Panc1 (cell line): Measurements from ENCODE around the gene GOLGA3. TPM values are rescaled to one million over a fixed set of nuclear protein-coding genes. Genes with fewer than 3 reads are reported as not detected.
"Not testable (repeated sequence)": the region's sequence is repeated elsewhere in the genome, so short reads cannot be mapped to it uniquely, and the experiment has no call there.

ENCODE experiments used
- ATAC-seq: fragments of 200-7000 bp; cut with Tn5 transposase; 2 replicates; pipeline ENCODE4 v1.9.1; 2020; ENCODE audit warnings: mild to moderate bottlenecking, moderate library complexity
- BruUV-seq: library from RNA; stranded (reverse); fragments of 400-500 nt; replicated peaks from 2 replicates; lab custom pipeline; 2021; lab: Mats Ljungman, UMichigan
- CTCF ChIA-PET: fragments of 300-600 bp; sonication (Branson Sonifier 250); formaldehyde crosslinking; loops from one replicate; lab custom pipeline; 2022; ENCODE audit warnings: antibody characterized with exemption; lab: Charles Lee
- POLR2A ChIA-PET: fragments of 300-600 bp; sonication (Branson Sonifier 250); formaldehyde crosslinking; loops from one replicate; lab custom pipeline; 2022; ENCODE audit warnings: antibody characterized with exemption; lab: Charles Lee
- DNase-seq: peaks from one replicate; pipeline ENCODE4 v3.0.0-alpha.2; 2010; ENCODE audit warnings: low read depth, low spot score
- H3K27ac ChIP-seq: 2 replicates; pipeline ENCODE4 v1.5.1; 2011; ENCODE audit warnings: mild to moderate bottlenecking, low read length, inconsistent platforms
- H3K27me3 ChIP-seq: fragments of 200-500 bp; sonication (Bioruptor generic); 2 replicates; pipeline ENCODE4 v1.6.0; 2014; ENCODE audit warnings: low read length, inconsistent platforms; ENCODE audit not compliant: control insufficient read depth, insufficient read depth
- H3K36me3 ChIP-seq: fragments of 200-500 bp; sonication (Bioruptor generic); 2 replicates; pipeline ENCODE4 v1.5.1; 2014; ENCODE audit warnings: inconsistent platforms, mild to moderate bottlenecking, low read length, moderate library complexity; ENCODE audit not compliant: control insufficient read depth, insufficient read depth
- H3K4me1 ChIP-seq: 2 replicates; pipeline ENCODE4 v1.5.1; 2011; ENCODE audit warnings: inconsistent platforms, mild to moderate bottlenecking, low read length, moderate library complexity; ENCODE audit not compliant: control insufficient read depth, insufficient read depth
- H3K4me3 ChIP-seq, 2 experiments: 2 replicates each; pipeline ENCODE4 v1.5.1; 2011 to 2012; ENCODE audit warnings: low read depth in 2 of 2, low read length in 2 of 2, mild to moderate bottlenecking in 2 of 2, inconsistent platforms in 1 of 2, moderate library complexity in 1 of 2
- H3K9me3 ChIP-seq: fragments of 200-500 bp; sonication (Bioruptor generic); 2 replicates; pipeline ENCODE4 v1.5.1; 2014; ENCODE audit warnings: low read depth, mild to moderate bottlenecking, inconsistent platforms, low read length, moderate library complexity; ENCODE audit not compliant: control insufficient read depth, insufficient read depth
- POLR2AphosphoS5 ChIP-seq: IDR thresholded peaks from 2 replicates; pipeline ENCODE4 v1.6.1; 2012; ENCODE audit warnings: mild to moderate bottlenecking, low read depth, low read length, moderate library complexity
- REST ChIP-seq, 2 experiments: IDR thresholded peaks; 2 replicates each; pipeline ENCODE4 v1.6.1; 2011 to 2012; ENCODE audit warnings: low read depth in 2 of 2, control low read depth in 1 of 2, low read length in 1 of 2, mild to moderate bottlenecking in 1 of 2, moderate library complexity in 1 of 2; ENCODE audit not compliant: insufficient read depth in 1 of 2
- SIN3A ChIP-seq: IDR thresholded peaks from 2 replicates; pipeline ENCODE4 v1.6.1; 2012; ENCODE audit warnings: low read depth, mild to moderate bottlenecking, low read length, moderate library complexity, borderline replicate concordance; ENCODE audit not compliant: insufficient read depth
- TCF7L2 ChIP-seq: IDR thresholded peaks from 2 replicates; pipeline ENCODE4 v1.6.1; 2011; ENCODE audit warnings: mild to moderate bottlenecking, low read depth, low read length, inconsistent platforms
- in situ Hi-C: cut with HindIII; loops from 2 replicates; pipeline ENCODE4 v1.10.0; 2016; ENCODE audit warnings: low sequenced_read_pairs, low pct_unique_long_range_greater_than_20kb
- intact Hi-C: fragments of 100-400 bp; cut with micrococcal nuclease; formaldehyde crosslinking; loops from one replicate; pipeline ENCODE4 v1.10.0; 2022; ENCODE audit not compliant: unreplicated experiment
- total RNA-seq: library from RNA; stranded (reverse); gene quantifications from one replicate; pipeline ENCODE4 v1.2.1, GENCODE V29; 2021; ENCODE audit not compliant: unreplicated experiment
- TF ChIP-seq, protein P1 (sequence below): fragments of 450-650 bp; IDR thresholded peaks from 2 replicates; pipeline ENCODE4 v1.5.1; 2017; ENCODE audit warnings: mild to moderate bottlenecking

Gene GOLGA3
- total RNA-seq, 1 experiment from 2014 or later, result 61.1 TPM

GRCh38 chr12:132836795-132837331 is 8.2 kb upstream of the GOLGA3 start:
- ChIA-PET POLR2A (no interaction called here), CTCF (no interaction called here)
- Histone ChIP-seq H3K9me3 (no peaks in the 10 kb centered on the region), H3K4me1 (no peaks in the 10 kb centered on the region), H3K27me3 (no peaks in the 10 kb centered on the region), H3K36me3 (peaks cover 10% of the 10 kb centered on the region), H3K27ac (no peak overlapping the region), H3K4me3 (no peak overlapping the region)
- in situ Hi-C loops, result no loop called here
- TF ChIP-seq REST (IDR thresholded peaks at IDR 0.05; ENCODE audit: insufficient read depth in 1 of 2, low read depth in 2 of 2, low read length in 1 of 2), result no peak
- TF ChIP-seq POLR2AphosphoS5, result no peak
- TF ChIP-seq, protein P1, sequence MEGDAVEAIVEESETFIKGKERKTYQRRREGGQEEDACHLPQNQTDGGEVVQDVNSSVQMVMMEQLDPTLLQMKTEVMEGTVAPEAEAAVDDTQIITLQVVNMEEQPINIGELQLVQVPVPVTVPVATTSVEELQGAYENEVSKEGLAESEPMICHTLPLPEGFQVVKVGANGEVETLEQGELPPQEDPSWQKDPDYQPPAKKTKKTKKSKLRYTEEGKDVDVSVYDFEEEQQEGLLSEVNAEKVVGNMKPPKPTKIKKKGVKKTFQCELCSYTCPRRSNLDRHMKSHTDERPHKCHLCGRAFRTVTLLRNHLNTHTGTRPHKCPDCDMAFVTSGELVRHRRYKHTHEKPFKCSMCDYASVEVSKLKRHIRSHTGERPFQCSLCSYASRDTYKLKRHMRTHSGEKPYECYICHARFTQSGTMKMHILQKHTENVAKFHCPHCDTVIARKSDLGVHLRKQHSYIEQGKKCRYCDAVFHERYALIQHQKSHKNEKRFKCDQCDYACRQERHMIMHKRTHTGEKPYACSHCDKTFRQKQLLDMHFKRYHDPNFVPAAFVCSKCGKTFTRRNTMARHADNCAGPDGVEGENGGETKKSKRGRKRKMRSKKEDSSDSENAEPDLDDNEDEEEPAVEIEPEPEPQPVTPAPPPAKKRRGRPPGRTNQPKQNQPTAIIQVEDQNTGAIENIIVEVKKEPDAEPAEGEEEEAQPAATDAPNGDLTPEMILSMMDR, result no peak
- TF ChIP-seq TCF7L2, result no peak
- no peak for TF ChIP-seq SIN3A
- no TSS peak for BruUV-seq
- intact Hi-C loops, result no loop called here
- DNase-seq (no peak), ATAC-seq (no peak)

DNA sequence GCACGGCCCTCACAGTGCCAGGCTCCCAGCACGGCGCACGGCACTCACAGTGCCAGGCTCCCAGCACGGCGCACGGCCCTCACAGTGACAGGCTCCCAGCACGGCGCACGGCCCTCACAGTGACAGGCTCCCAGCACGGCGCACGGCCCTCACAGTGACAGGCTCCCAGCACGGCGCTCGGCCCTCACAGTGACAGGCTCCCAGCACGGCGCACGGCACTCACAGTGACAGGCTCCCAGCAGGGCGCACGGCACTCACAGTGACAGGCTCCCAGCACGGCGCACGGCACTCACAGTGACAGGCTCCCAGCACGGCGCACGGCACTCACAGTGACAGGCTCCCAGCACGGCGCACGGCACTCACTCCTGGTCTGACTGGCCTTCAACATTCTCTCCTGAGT is 7.6 kb upstream of the GOLGA3 start:
- BruUV-seq, H3K27ac ChIP-seq, H3K36me3 ChIP-seq, H3K4me1 ChIP-seq, H3K9me3 ChIP-seq, ATAC-seq, POLR2A ChIA-PET, CTCF ChIA-PET, in situ Hi-C loops, H3K4me3 ChIP-seq, DNase-seq, intact Hi-C loops, H3K27me3 ChIP-seq: not testable (repeated sequence)

DNA sequence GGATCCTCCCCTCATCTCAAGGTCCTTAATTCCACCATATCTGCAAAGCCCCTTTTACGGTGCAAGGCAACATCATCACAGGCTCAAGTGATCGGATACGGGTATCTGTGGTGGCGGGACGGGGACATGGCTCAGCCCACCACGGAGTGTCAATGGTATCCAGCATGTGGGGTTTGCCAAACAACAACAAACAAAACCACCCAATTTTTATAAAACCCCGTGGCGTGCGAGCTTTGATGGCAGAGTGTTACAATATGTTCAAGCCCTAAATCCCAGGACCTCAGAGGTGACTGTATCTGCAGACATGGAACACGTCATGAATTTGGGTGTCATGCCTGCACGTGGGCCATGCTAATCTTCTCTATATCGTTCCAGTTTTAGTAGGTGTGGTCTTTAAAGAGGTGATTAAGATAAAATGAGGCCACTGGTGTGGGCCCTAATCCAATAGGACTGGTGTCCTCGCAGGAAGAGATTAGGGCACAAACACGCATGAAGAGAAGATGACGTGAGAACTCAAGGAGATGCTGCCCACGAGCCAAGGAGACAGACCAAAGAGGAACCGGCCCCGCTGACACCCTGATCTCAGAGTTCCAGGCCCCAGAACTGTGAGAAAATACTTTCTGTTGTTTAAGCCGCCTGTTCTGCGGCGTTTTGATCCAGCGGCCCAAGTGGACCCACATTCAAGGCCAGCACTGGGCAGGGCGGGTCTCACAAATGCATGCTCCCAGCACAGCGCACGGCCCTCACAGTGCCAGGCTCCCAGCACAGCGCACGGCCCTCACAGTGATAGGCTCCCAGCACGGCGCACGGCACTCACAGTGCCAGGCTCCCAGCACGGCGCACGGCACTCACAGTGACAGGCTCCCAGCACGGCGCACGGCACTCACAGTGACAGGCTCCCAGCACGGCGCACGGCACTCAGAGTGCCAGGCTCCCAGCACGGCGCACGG is 6.7 kb upstream of the GOLGA3 start:
- no peak for DNase-seq
- no peak overlapping the region for H3K27ac ChIP-seq
- H3K4me1 ChIP-seq, result no peaks in the 10 kb centered on the region
- TF ChIP-seq TCF7L2 (no peak), REST (IDR thresholded peaks at IDR 0.05; ENCODE audit: insufficient read depth in 1 of 2, low read depth in 2 of 2, low read length in 1 of 2) (no peak), SIN3A (no peak), POLR2AphosphoS5 (no peak)
- TF ChIP-seq, protein P1, result no peak
- H3K9me3 ChIP-seq, result no peaks in the 10 kb centered on the region
- H3K4me3 ChIP-seq, result no peak overlapping the region
- H3K36me3 ChIP-seq, result no peaks in the 10 kb centered on the region
- no peaks in the 10 kb centered on the region for H3K27me3 ChIP-seq
- no TSS peak for BruUV-seq
- ChIA-PET CTCF (no interaction called here), POLR2A (no interaction called here)
- intact Hi-C loops, result no loop called here
- no peak for ATAC-seq
- in situ Hi-C loops, result no loop called here
